CD14-positive monocyte (primary cell): ENCODE data around the gene TXK. TPM values are rescaled to one million over a fixed set of nuclear protein-coding genes. Genes with fewer than 3 reads are reported as not detected.

ENCODE experiments used
- DNase-seq, 3 donors: peaks; one replicate each; pipeline ENCODE4 v3.0.0-alpha.2; 2011 to 2022
- H2AFZ ChIP-seq: 2 replicates; pipeline ENCODE4 v1.6.0; 2012; ENCODE audit warnings: mild to moderate bottlenecking, low read depth, low read length, inconsistent platforms; ENCODE audit not compliant: insufficient read depth, poor library complexity, severe bottlenecking
- H3K27ac ChIP-seq, 2 donors: 1 replicate in 1 of 2; 2 replicates in 1 of 2; pipeline ENCODE4 v1.5.1; 2012 to 2013; ENCODE audit warnings: low read length in 2 of 2, control low read depth in 1 of 2, inconsistent platforms in 1 of 2, low read depth in 1 of 2, mild to moderate bottlenecking in 1 of 2
- H3K27me3 ChIP-seq, 2 donors: one replicate each; pipeline versions ENCODE4 v1.6.0 to v1.6.1; 2011 to 2013; ENCODE audit warnings: low read length in 2 of 2; ENCODE audit not compliant: control insufficient read depth in 2 of 2, insufficient read depth in 2 of 2
- H3K36me3 ChIP-seq, 2 donors: replicated peaks in 1 of 2; 1 replicate in 1 of 2; 2 replicates in 1 of 2; pipeline versions ENCODE4 v1.5.1 to v1.6.1; 2012 to 2013; ENCODE audit warnings: low read length in 2 of 2, control low read depth in 1 of 2, inconsistent platforms in 1 of 2, mild to moderate bottlenecking in 1 of 2; ENCODE audit not compliant: insufficient read depth in 2 of 2, control insufficient read depth in 1 of 2
- H3K4me1 ChIP-seq, 2 donors: 1 replicate in 1 of 2; 2 replicates in 1 of 2; pipeline versions ENCODE4 v1.5.1 to v1.6.1; 2012 to 2013; ENCODE audit warnings: low read length in 2 of 2, control low read depth in 1 of 2, inconsistent platforms in 1 of 2, mild to moderate bottlenecking in 1 of 2, moderate library complexity in 1 of 2; ENCODE audit not compliant: insufficient read depth in 2 of 2, control insufficient read depth in 1 of 2
- H3K4me2 ChIP-seq: replicated peaks from 2 replicates; pipeline ENCODE3; 2012; ENCODE audit warnings: low read length, moderate library complexity, mild to moderate bottlenecking; ENCODE audit not compliant: poor library complexity, severe bottlenecking; ENCODE audit errors: extremely low read depth
- H3K4me3 ChIP-seq, 3 experiments: fragments of 200-600 bp in 1 of 3; sonication (generic) in 1 of 3; replicated peaks in 1 of 3; 1 replicate in 2 of 3; 2 replicates in 1 of 3; pipeline ENCODE4 v1.5.1; 2011 to 2013; ENCODE audit warnings: low read length in 3 of 3, mild to moderate bottlenecking in 3 of 3, control low read depth in 2 of 3, low read depth in 2 of 3, inconsistent platforms in 1 of 3, moderate library complexity in 1 of 3
- H3K79me2 ChIP-seq: 2 replicates; pipeline ENCODE4 v1.6.0; 2012; ENCODE audit warnings: mild to moderate bottlenecking, control low read depth, inconsistent platforms, low read length, moderate library complexity; ENCODE audit not compliant: insufficient read depth
- H3K9ac ChIP-seq: 2 replicates; pipeline ENCODE4 v1.6.0; 2017; ENCODE audit warnings: low read length, mild to moderate bottlenecking; ENCODE audit not compliant: insufficient read depth, poor library complexity, severe bottlenecking
- H3K9me3 ChIP-seq, 2 donors: replicated peaks in 1 of 2; 1 replicate in 1 of 2; 2 replicates in 1 of 2; pipeline versions ENCODE4 v1.5.1 to v1.6.1; 2012 to 2013; ENCODE audit warnings: low read length in 2 of 2, control low read depth in 1 of 2; ENCODE audit not compliant: control insufficient read depth in 1 of 2, insufficient read depth in 1 of 2
- H4K20me1 ChIP-seq: 2 replicates; pipeline ENCODE4 v1.6.0; 2012; ENCODE audit warnings: mild to moderate bottlenecking, low read length, control low read depth, moderate library complexity; ENCODE audit not compliant: insufficient read depth
- H3K27ac Mint-ChIP-seq, 7 donors: one replicate each; pipeline ENCODE4 v1.8.0; 2020; ENCODE audit warnings: mild to moderate bottlenecking in 7 of 7, mixed read lengths in 7 of 7, moderate library complexity in 6 of 7, inconsistent platforms in 2 of 7
- H3K27me3 Mint-ChIP-seq, 3 donors: one replicate each; pipeline ENCODE4 v1.8.0; 2021 to 2022; ENCODE audit warnings: low read depth in 3 of 3, mild to moderate bottlenecking in 3 of 3, mixed read lengths in 3 of 3, moderate library complexity in 3 of 3, inconsistent platforms in 1 of 3
- H3K36me3 Mint-ChIP-seq, 2 donors: one replicate each; pipeline ENCODE4 v1.8.0; 2020; ENCODE audit warnings: mixed read lengths in 2 of 2, inconsistent platforms in 1 of 2, mild to moderate bottlenecking in 1 of 2
- H3K4me1 Mint-ChIP-seq: one replicate; pipeline ENCODE4 v1.8.0; 2020; ENCODE audit warnings: mild to moderate bottlenecking, mixed read lengths
- H3K4me3 Mint-ChIP-seq, 2 donors: one replicate each; pipeline ENCODE4 v1.8.0; 2020; ENCODE audit warnings: mild to moderate bottlenecking in 2 of 2, mixed read lengths in 2 of 2, moderate library complexity in 1 of 2
- H3K9me3 Mint-ChIP-seq, 7 donors: one replicate each; pipeline ENCODE4 v1.8.0; 2020 to 2022; ENCODE audit warnings: mixed read lengths in 7 of 7, mild to moderate bottlenecking in 6 of 7, moderate library complexity in 6 of 7, inconsistent platforms in 2 of 7
- WGBS: methylation state at CpG from one replicate; pipeline ENCODE4 v1.1.5; 2013; ENCODE audit warnings: missing lambda C conversion rate; ENCODE audit not compliant: insufficient coverage; 5-methylcytosine and 5-hydroxymethylcytosine counted together
- intact Hi-C, 2 donors: fragments of 100-400 bp; cut with micrococcal nuclease; formaldehyde crosslinking; loops; one replicate each; pipeline versions ENCODE4 v1.15.0 to v1.15.1; 2023
- polyA plus RNA-seq, 3 donors: library from polyadenylated mRNA; depleted of rRNA in 1 of 3; unstranded in 2 of 3; stranded (reverse) in 1 of 3; fragments of 300-500 nt in 2 of 3; fragments of >200 nt in 1 of 3; fragmentation: Illumina TruSeq in 2 of 3; gene quantifications; 1 replicate in 2 of 3; 2 replicates in 1 of 3; pipeline ENCODE4 v1.2.3, GENCODE V29; 2012 to 2021
- TF ChIP-seq, protein P1 (sequence below): fragments of 200-600 bp; IDR thresholded peaks from one replicate; pipeline ENCODE4 v1.8.0; 2022; ENCODE audit warnings: antibody characterized with exemption, mild to moderate bottlenecking

TXK gene
- polyA plus RNA-seq, 3 donors: 0.13 to 0.93 (median 0.54) TPM

DNA sequence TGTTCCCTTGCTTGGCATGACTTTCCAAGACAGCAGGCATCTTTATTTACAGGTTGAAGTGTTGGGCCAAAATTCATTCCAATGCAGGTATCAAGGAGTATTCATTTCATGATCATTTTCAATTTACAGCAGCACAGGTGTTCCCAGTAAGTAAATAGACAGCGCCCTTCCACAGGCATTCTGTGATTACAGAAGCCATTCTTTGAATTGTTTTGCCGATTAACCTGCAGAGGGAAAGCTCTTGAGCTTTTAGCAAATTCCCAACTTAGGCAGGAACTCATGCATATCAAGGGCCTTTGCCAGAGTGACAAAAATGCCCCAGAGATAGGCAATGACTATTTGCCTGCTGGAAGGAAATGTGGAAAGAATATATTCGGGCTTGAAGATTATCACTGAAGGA, 6.8 kb downstream of the TXK start:
- 83% methylated on average over 1 of the region's 3 CpGs for WGBS
- H3K36me3 Mint-ChIP-seq: peaks cover 12 to 14% of the 10 kb centered on the region in 2 donors
- intact Hi-C loops: loop anchor here in 1 of 2 donors (10.0 kb wide), 1 partner anchor 148 kb away; no protein-coding TSS in a partner anchor
- Histone ChIP-seq H3K36me3 (peaks cover 4 to 6% of the 10 kb centered on the region in 2 donors), H3K27ac (no peak overlapping the region), H3K4me1 (peaks cover 7% of the 10 kb centered on the region in 2 donors), H3K9ac (no peak overlapping the region), H3K79me2 (no peaks in the 10 kb centered on the region), H3K4me2 (no peak overlapping the region), H4K20me1 (no peaks in the 10 kb centered on the region), H3K9me3 (no peaks in the 10 kb centered on the region), H3K4me3 (no peak overlapping the region), H3K27me3 (no peaks in the 10 kb centered on the region), H2AFZ (no peak overlapping the region)
- H3K4me3 Mint-ChIP-seq: no peak overlapping the region
- TF ChIP-seq, protein P1, sequence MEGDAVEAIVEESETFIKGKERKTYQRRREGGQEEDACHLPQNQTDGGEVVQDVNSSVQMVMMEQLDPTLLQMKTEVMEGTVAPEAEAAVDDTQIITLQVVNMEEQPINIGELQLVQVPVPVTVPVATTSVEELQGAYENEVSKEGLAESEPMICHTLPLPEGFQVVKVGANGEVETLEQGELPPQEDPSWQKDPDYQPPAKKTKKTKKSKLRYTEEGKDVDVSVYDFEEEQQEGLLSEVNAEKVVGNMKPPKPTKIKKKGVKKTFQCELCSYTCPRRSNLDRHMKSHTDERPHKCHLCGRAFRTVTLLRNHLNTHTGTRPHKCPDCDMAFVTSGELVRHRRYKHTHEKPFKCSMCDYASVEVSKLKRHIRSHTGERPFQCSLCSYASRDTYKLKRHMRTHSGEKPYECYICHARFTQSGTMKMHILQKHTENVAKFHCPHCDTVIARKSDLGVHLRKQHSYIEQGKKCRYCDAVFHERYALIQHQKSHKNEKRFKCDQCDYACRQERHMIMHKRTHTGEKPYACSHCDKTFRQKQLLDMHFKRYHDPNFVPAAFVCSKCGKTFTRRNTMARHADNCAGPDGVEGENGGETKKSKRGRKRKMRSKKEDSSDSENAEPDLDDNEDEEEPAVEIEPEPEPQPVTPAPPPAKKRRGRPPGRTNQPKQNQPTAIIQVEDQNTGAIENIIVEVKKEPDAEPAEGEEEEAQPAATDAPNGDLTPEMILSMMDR: no peak
- H3K9me3 Mint-ChIP-seq: no peaks in the 10 kb centered on the region
- H3K4me1 Mint-ChIP-seq: peaks cover 18% of the 10 kb centered on the region
- no peak overlapping the region for H3K27ac Mint-ChIP-seq
- H3K27me3 Mint-ChIP-seq: peaks cover 0 to 3% (median 2%) of the 10 kb centered on the region in 3 donors
- DNase-seq: no peak

DNA sequence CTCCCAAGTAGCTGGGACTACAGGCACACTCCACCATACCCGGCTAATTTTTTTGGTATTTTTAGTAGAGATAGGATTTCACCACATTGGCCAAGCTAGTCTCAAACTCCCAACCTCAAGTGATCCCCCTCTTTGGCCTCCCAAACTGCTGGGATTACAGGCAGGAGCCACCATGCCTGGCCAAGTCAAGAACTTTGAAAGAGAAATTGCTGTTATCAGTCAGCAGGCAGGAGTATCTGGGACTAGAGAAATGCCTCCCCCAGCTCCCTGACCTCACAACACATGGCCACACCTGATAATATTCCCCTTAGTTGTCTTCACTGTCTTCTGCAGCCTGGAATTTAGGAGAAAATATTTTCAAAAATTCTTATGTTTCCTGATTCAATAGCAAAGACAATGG, 7.4 kb downstream of the TXK start:
- Mint-ChIP-seq H3K36me3 (peaks cover 9 to 11% of the 10 kb centered on the region in 2 donors), H3K27ac (no peak overlapping the region), H3K9me3 (no peaks in the 10 kb centered on the region), H3K4me1 (peaks cover 18% of the 10 kb centered on the region), H3K27me3 (peaks cover 0 to 3% (median 2%) of the 10 kb centered on the region in 3 donors), H3K4me3 (no peak overlapping the region)
- no peak overlapping the region for H3K9ac ChIP-seq
- no peak overlapping the region for H3K4me2 ChIP-seq
- H3K27me3 ChIP-seq: no peaks in the 10 kb centered on the region
- intact Hi-C loops: loop anchor here in 1 of 2 donors (10.0 kb wide), 1 partner anchor 148 kb away; no protein-coding TSS in a partner anchor
- no peak overlapping the region for H3K4me3 ChIP-seq
- DNase-seq: no peak
- H3K79me2 ChIP-seq: no peaks in the 10 kb centered on the region
- no peaks in the 10 kb centered on the region for H3K9me3 ChIP-seq
- TF ChIP-seq, protein P1: no peak
- no CpG with 5 or more reads among the region's 1 CpG for WGBS
- no peak overlapping the region for H3K27ac ChIP-seq
- no peak overlapping the region for H2AFZ ChIP-seq
- peaks cover 7% of the 10 kb centered on the region in 2 donors for H3K4me1 ChIP-seq
- H3K36me3 ChIP-seq: peaks cover 3 to 4% of the 10 kb centered on the region in 2 donors
- H4K20me1 ChIP-seq: no peaks in the 10 kb centered on the region
